B cell (primary cell): ENCODE measurements around the gene DTX3.

Experiments
- CTCF ChIP-seq: fragments of 200-600 bp; IDR thresholded peaks from one replicate; pipeline ENCODE4 v1.8.0; 2022; ENCODE audit warnings: antibody characterized with exemption, mild to moderate bottlenecking
- EZH2 ChIP-seq: IDR thresholded peaks from 2 replicates; pipeline ENCODE4 v1.6.1; 2012; ENCODE audit warnings: borderline replicate concordance, low read depth, mild to moderate bottlenecking, moderate library complexity, low read length; ENCODE audit not compliant: insufficient read depth, poor library complexity, severe bottlenecking

GRCh38 chr12:57610554-57611107, 6.0 kb downstream of the DTX3 start:
- TF ChIP-seq CTCF (no peak), EZH2 (no peak)
